GM12873 (cell line): Measurements from ENCODE around the gene SRP9.

Experiments
- CTCF ChIP-seq: IDR thresholded peaks from 2 replicates; pipeline ENCODE4 v1.5.1; 2012; ENCODE audit warnings: low read depth, mild to moderate bottlenecking, moderate library complexity, low read length, control low read depth; ENCODE audit not compliant: insufficient read depth; ENCODE audit errors: missing control alignments

The SRP9 gene

GRCh38 chr1:225819346-225820192 lies 41.9 kb downstream of the SRP9 start:
- no peak for TF ChIP-seq CTCF

GRCh38 chr1:225820522-225821120 lies 43.0 kb downstream of the SRP9 start:
- no peak for TF ChIP-seq CTCF

- TF ChIP-seq CTCF = no peak
Observed at GRCh38 chr1:225822655-225823403, 45.2 kb downstream of the SRP9 start.

- TF ChIP-seq CTCF = no peak
Observed at GRCh38 chr1:225823811-225824261, 46.2 kb downstream of the SRP9 start.

GRCh38 chr1:225824533-225824941 lies 46.9 kb downstream of the SRP9 start:
- TF ChIP-seq CTCF = no peak

- no peak for TF ChIP-seq CTCF
Observed at GRCh38 chr1:225825078-225825477, 47.5 kb downstream of the SRP9 start.

GRCh38 chr1:225825607-225826007 lies 48.0 kb downstream of the SRP9 start:
- no peak for TF ChIP-seq CTCF
